T-helper 1 cell treated with Interleukin-12 subunit alpha and Interleukin-12 subunit beta and Interleukin-4 antibody, amounts not matched to agents 30 μg/mL and 1 μg/mL, for 36 hours (primary cell): ENCODE measurements around the gene CTNNB1.

ENCODE experiments used
- H3K27ac Mint-ChIP-seq: one replicate; pipeline ENCODE4 v1.8.0; 2021; ENCODE audit warnings: mild to moderate bottlenecking, mixed read lengths
- H3K27me3 Mint-ChIP-seq: one replicate; pipeline ENCODE4 v1.8.0; 2021; ENCODE audit warnings: low read depth, mixed read lengths
- H3K36me3 Mint-ChIP-seq: one replicate; pipeline ENCODE4 v1.8.0; 2021; ENCODE audit warnings: low read depth, mixed read lengths
- H3K4me1 Mint-ChIP-seq: one replicate; pipeline ENCODE4 v1.8.0; 2021; ENCODE audit warnings: low read depth, mixed read lengths
- H3K4me3 Mint-ChIP-seq: one replicate; pipeline ENCODE4 v1.8.0; 2021; ENCODE audit warnings: mild to moderate bottlenecking, moderate library complexity, mixed read lengths
- H3K9me3 Mint-ChIP-seq: one replicate; pipeline ENCODE4 v1.8.0; 2021; ENCODE audit warnings: mixed read lengths

The CTNNB1 gene

DNA sequence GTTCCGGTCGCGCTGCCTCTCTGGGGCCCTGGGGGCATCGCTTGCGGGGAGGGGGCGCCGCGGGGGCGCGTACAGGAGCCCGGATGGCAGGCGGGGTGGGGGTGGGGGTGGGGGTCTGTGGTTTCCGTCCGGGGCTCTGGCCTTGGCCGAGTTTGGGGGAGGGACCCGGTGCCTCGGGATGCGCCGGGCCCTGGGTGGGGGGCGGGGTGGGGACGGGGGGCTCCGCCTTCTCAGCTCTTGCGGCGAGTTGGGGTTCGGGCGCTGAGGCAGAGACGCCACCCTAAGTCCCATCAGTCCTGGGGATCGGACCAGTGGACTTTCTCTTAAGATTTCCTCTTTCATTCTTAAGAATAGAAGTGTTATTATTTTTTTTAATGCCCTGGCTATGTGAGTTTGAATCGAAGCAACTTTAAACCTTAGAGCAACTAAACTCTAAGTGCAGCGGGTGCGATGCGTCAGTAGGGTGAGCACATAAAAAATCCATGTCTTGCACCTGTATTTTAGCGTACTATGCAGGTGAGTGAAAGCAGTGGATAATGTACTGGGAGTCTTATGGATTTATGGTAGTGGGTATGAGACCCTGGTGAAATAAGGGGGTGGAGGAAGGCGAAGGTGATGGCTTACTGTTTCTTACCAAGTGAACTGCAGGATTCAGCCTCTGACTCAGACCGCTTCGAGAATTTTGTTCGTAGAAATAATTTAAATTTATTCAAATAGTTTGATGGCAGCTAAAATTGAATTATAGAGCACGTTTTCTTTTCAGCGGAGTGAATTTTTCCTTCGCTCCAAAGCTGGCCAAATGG is 762 bp downstream of the CTNNB1 start:
- peak overlapping the region; percentile 89 for H3K27ac Mint-ChIP-seq
- H3K4me1 Mint-ChIP-seq: peaks cover 37% of the 10 kb centered on the region
- H3K9me3 Mint-ChIP-seq: no peaks in the 10 kb centered on the region
- peaks cover 11% of the 10 kb centered on the region for H3K36me3 Mint-ChIP-seq
- H3K27me3 Mint-ChIP-seq: peaks cover 15% of the 10 kb centered on the region
- peak overlapping the region; percentile 96 for H3K4me3 Mint-ChIP-seq

DNA sequence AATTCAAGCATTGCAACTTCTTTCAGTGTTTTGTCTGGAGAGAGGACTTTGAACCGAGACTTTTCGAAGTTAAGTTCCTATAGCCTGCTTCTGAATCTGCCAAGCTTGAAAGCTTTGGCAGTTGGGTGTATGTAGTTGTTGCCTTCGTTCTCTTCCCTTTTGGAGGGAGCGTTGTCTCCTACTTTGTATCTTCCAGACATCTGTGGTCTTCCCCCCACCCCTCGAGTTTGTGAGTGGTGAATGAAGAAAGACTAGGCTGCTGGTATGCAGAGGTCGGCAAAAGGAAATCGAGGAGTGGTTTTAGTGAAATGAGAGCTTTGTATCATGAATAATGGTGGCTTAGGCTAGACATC is 1.3 kb downstream of the CTNNB1 start:
- peaks cover 37% of the 10 kb centered on the region for H3K4me1 Mint-ChIP-seq
- peaks cover 10% of the 10 kb centered on the region for H3K27me3 Mint-ChIP-seq
- H3K9me3 Mint-ChIP-seq: no peaks in the 10 kb centered on the region
- peak overlapping the region; percentile 89 for H3K27ac Mint-ChIP-seq
- peaks cover 11% of the 10 kb centered on the region for H3K36me3 Mint-ChIP-seq
- H3K4me3 Mint-ChIP-seq: peak overlapping the region; percentile 96

DNA sequence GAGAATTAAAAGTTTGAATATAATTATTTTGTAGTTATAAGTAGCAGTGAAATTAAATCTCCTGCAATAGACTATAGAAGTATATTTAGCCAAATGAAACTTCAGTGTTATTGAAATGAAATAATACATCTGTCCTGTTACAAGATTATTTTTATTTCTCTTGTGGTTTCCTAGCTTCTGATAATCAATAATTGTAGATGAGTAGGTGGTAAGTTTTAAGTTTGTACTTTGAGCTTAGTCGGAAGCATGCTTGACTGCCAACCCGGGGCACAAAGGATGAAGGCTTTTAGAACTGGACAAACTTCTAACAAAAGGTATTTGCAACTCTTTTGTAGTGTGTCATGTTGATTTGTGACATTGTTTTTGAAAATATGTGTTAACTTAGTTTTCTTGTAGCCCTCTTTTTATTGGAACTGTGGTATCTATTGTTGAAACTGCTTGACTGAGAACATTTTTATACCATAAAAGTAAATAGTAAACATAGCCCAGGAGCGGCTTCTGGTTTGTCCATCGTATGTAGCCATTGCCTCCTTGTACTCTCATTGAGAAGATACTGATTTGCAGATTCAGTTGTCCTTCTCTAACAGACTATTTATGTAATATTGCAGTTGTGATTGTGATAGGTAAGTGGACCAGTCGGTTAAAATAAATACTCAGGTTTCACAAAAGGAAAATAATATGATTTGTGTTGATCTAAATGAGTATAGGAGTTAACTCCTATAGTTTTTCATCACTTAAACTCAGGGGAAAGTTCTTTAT is 2.9 kb downstream of the CTNNB1 start:
- Mint-ChIP-seq H3K4me1 (peaks cover 42% of the 10 kb centered on the region), H3K4me3 (peak overlapping the region; percentile 73), H3K27me3 (no peaks in the 10 kb centered on the region), H3K9me3 (no peaks in the 10 kb centered on the region), H3K27ac (no peak overlapping the region), H3K36me3 (peaks cover 13% of the 10 kb centered on the region)

DNA sequence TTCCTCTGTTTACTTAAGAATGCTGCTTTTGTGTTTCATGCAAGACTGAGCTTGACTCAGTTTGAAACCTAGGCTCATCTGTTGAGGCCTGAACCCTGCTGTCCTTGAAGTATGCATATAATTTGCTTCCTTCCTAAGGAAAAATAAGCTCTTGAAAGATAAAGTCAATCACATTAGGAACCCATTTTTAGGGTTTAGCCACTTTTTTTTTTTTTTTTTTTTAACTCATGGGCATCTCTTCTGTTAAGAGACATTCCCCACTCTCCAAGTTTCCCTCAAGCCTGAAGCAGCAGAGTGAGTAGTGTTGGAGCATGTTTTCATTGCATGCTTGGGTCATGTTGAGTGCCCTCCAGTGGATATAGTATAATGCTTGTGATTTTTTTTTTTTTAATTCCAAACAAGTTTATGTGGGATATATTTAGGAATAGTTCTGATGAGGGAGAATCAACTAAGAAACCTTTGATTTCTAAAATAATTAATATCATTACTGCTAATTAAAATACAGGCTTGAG is 3.6 kb downstream of the CTNNB1 start:
- peaks cover 48% of the 10 kb centered on the region for H3K4me1 Mint-ChIP-seq
- no peak overlapping the region for H3K27ac Mint-ChIP-seq
- H3K27me3 Mint-ChIP-seq: no peaks in the 10 kb centered on the region
- H3K4me3 Mint-ChIP-seq: no peak overlapping the region
- H3K9me3 Mint-ChIP-seq: no peaks in the 10 kb centered on the region
- peaks cover 13% of the 10 kb centered on the region for H3K36me3 Mint-ChIP-seq

DNA sequence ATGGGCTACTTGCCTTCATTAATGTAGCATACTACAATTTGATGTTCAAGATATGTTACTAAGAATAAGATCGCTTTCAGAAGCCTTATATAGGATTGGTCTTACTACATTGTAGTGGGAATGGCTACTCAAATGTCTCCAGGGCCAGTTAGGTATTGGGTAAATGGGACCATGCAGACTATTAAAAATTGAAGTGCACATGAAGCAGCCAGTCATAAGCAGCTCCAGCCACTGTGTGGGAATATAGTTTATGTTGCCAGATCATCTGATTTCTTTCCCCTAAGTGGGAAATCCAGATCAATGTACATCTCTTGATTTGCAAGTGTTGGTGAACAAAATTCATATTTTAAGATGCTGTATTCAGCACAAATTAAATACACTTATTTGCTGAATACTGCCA is 5.1 kb downstream of the CTNNB1 start:
- Mint-ChIP-seq H3K27ac (no peak overlapping the region), H3K36me3 (peaks cover 20% of the 10 kb centered on the region), H3K27me3 (no peaks in the 10 kb centered on the region), H3K4me1 (peaks cover 56% of the 10 kb centered on the region), H3K4me3 (no peak overlapping the region), H3K9me3 (no peaks in the 10 kb centered on the region)

DNA sequence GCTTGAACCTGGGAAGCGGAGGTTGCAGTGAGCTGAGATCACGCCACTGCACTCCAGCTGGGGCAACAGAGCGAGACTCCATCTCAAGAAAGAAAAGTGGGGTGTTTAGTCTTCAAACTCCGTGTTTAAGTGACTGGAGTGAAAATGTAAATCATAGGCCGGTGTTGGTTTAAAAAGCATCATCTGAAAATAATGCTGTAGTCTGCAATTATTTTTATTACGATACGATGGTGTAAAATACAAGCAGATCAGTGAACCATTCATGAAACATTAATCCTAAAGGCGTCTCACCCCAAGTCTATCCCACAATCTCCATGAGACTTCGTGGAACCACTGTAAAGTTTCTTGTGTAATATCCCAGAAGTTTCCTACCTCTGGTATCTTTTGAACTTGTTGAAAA is 6.3 kb downstream of the CTNNB1 start:
- peaks cover 16% of the 10 kb centered on the region for H3K36me3 Mint-ChIP-seq
- H3K4me1 Mint-ChIP-seq: peaks cover 56% of the 10 kb centered on the region
- no peak overlapping the region for H3K27ac Mint-ChIP-seq
- no peak overlapping the region for H3K4me3 Mint-ChIP-seq
- H3K9me3 Mint-ChIP-seq: no peaks in the 10 kb centered on the region
- H3K27me3 Mint-ChIP-seq: no peaks in the 10 kb centered on the region

DNA sequence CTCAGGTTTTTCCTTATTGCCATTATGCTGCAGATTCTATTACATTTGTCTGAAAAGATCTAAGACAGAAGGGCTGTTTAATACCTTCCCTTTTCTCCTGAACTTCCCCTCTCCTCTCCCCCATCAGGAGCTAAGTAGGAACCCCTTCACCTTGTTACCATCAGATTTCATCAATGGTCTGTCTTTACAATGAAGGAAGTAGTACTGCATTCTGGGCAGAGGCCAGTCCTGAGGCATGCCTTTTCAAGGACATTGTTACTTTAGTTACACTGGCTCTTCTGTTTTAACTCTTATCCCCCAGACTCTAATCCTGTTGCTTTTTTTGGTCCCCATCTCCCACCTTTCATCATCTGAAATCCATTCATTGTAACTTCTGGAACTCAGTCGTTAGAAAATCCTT is 8.1 kb downstream of the CTNNB1 start:
- H3K9me3 Mint-ChIP-seq: no peaks in the 10 kb centered on the region
- no peak overlapping the region for H3K27ac Mint-ChIP-seq
- peaks cover 43% of the 10 kb centered on the region for H3K4me1 Mint-ChIP-seq
- no peaks in the 10 kb centered on the region for H3K27me3 Mint-ChIP-seq
- no peak overlapping the region for H3K4me3 Mint-ChIP-seq
- peaks cover 15% of the 10 kb centered on the region for H3K36me3 Mint-ChIP-seq

DNA sequence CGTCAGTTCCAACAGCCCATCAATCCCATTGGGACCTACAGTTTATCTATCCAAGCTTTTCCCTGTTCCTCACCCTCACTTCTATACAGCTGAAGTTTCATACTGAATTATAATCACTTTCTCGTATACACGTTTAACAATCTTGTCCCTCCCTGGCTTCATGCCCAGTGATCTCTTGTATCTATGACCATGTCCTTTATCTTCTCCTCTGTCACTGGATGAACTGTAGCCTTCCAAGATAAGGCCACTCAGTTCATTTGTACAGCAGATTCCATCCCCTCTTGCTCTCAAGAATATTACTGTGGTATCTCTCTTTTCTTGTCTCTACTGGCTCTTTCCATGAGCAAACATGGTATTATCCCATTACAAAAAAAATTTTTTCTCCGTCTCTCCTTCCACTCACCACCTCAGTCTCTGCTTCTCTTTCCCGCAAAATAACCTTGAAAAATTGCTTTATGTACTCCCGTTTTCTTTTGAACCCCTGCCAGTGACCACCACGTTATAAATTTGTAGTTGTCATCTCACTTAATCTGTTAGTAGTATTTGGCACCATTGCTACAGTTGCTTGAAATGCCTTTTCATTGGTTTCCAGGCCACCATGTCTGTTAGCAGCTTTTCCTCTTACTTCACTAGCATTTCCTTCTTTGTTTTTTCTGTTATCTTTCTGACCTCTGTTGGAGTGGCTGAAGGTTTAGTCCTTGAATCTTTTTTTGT is 9.4 kb downstream of the CTNNB1 start:
- no peaks in the 10 kb centered on the region for H3K27me3 Mint-ChIP-seq
- H3K4me3 Mint-ChIP-seq: no peak overlapping the region
- H3K4me1 Mint-ChIP-seq: peaks cover 45% of the 10 kb centered on the region
- no peak overlapping the region for H3K27ac Mint-ChIP-seq
- H3K9me3 Mint-ChIP-seq: no peaks in the 10 kb centered on the region
- H3K36me3 Mint-ChIP-seq: peaks cover 18% of the 10 kb centered on the region

DNA sequence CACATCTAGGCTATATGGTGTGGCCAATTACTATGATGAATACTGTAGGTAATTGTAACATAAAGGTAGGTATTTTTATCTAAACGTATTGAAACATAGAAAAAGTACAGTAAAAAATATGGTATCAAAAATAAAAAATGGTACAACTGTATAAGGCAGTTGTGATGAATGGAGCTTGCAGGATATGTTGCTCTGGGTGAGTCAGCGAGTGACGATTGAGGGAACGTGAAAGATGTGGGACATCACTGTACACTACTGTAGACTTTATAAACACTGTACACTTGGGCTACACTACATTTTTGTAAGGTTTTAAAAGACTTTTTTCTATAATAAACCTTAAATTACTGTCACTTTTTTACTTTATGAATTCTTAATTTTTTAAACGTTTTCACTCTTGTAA is 10.3 kb downstream of the CTNNB1 start:
- peaks cover 45% of the 10 kb centered on the region for H3K4me1 Mint-ChIP-seq

DNA sequence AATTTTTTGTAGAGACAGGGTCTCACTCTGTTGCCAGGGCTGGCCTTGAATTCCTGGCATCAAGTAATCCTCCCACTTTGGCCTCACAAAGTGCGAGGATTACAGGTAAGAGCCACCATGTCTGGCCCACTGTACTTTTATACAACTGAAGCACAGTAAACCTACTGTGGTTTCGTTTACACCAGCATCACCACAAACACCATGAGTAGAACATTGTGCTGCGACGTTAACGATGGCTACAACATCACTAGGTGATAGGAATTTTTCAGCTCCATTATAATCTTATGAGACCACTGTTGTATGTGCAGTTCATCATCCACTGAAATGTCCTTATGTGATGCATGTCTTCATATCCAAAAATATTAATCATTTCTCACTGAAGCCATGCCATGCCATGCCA is 11.7 kb downstream of the CTNNB1 start:
- Mint-ChIP-seq H3K27me3 (no peaks in the 10 kb centered on the region), H3K27ac (no peak overlapping the region), H3K36me3 (peaks cover 15% of the 10 kb centered on the region), H3K4me1 (peaks cover 47% of the 10 kb centered on the region), H3K4me3 (no peak overlapping the region), H3K9me3 (no peaks in the 10 kb centered on the region)

More for the DNA sequence above, 10.3 kb downstream of the CTNNB1 start:
- no peak overlapping the region for H3K27ac Mint-ChIP-seq
- H3K27me3 Mint-ChIP-seq: no peaks in the 10 kb centered on the region
- H3K36me3 Mint-ChIP-seq: peaks cover 17% of the 10 kb centered on the region
- H3K4me3 Mint-ChIP-seq: no peak overlapping the region
- no peaks in the 10 kb centered on the region for H3K9me3 Mint-ChIP-seq

DNA sequence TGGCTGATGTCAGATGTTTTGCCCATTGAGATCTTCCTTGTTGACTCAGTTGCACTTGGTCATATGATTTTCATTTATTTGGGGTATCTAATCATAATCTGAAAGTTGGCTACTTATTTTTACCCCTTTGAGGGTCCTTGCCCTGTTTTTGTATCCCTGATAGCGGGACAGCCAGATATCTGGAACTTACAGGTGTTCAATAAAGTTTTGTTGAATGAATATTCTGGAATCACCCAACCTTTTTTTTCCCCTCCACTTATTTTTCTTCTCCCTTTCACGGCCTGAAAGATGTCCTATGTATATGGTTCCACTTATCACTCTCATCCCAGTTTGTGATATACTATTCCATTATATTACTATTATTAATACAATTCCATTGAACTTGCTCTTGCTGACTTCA is 12.8 kb downstream of the CTNNB1 start:
- no peaks in the 10 kb centered on the region for H3K27me3 Mint-ChIP-seq
- H3K4me1 Mint-ChIP-seq: peaks cover 50% of the 10 kb centered on the region
- H3K27ac Mint-ChIP-seq: no peak overlapping the region
- no peaks in the 10 kb centered on the region for H3K9me3 Mint-ChIP-seq
- peaks cover 14% of the 10 kb centered on the region for H3K36me3 Mint-ChIP-seq
- H3K4me3 Mint-ChIP-seq: no peak overlapping the region

DNA sequence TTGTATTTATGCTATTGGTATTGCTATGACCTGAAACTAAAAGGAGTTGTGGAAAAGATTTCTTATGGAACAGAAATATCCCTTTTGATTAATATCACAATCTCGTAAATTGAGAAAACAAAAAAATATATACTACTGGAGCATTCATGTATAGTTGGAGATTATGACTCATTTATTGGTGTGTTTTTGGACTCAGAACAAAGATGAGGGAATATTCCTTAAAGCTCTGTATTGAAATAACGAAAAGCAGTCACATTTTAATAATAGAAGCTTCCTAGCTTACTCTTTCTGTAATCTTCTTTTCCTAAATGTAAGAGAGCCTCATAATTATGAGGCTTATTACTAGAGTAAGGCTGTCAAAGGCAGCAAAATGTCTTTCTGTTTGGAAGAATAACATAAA is 14.3 kb downstream of the CTNNB1 start:
- no peaks in the 10 kb centered on the region for H3K9me3 Mint-ChIP-seq
- H3K4me3 Mint-ChIP-seq: no peak overlapping the region

DNA sequence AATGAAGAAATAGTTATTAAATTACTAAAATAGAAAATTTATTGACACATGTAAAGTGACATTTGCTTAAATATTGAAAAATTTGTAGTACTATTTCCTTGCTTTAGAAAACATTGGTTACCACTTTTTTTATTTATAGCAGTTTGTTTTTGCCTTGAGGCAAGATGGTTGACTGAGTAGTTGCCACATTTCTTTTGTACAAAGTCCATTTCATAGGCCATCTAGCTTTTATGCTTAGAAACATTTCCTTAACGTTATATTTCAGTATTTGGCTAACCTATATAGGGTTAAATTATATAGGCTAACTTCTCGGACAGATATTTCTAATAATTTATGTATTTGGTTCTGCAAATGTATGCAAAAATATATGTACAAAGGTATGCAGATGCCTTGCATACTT is 17.1 kb downstream of the CTNNB1 start:
- H3K9me3 Mint-ChIP-seq: no peaks in the 10 kb centered on the region
- H3K27ac Mint-ChIP-seq: no peak overlapping the region
- H3K36me3 Mint-ChIP-seq: peaks cover 8% of the 10 kb centered on the region
- peaks cover 45% of the 10 kb centered on the region for H3K4me1 Mint-ChIP-seq
- H3K27me3 Mint-ChIP-seq: no peaks in the 10 kb centered on the region
- no peak overlapping the region for H3K4me3 Mint-ChIP-seq

More for the DNA sequence above, 14.3 kb downstream of the CTNNB1 start:
- H3K4me1 Mint-ChIP-seq: peaks cover 41% of the 10 kb centered on the region
- H3K27me3 Mint-ChIP-seq: no peaks in the 10 kb centered on the region
- H3K36me3 Mint-ChIP-seq: peaks cover 11% of the 10 kb centered on the region
- no peak overlapping the region for H3K27ac Mint-ChIP-seq

DNA sequence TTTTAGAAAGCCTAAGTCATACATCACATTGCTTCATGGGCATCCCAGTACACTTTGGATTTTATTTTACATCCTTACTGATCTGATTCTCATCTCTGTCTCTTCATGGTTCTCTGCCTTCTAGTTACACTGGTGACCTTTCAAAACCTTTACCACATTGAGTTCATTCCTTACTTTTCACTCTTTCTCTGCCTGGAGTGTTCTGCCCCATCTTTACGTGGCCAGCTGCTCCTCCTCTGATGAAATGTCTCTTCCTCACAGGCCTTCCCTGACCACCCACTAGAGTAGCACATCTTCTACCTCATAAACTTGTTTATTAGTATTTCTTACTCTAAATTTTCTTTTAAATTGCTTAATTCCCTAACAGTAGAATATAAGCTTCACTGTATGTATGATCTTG is 17.7 kb downstream of the CTNNB1 start:
- H3K27me3 Mint-ChIP-seq: no peaks in the 10 kb centered on the region
- peaks cover 48% of the 10 kb centered on the region for H3K4me1 Mint-ChIP-seq
- peaks cover 5% of the 10 kb centered on the region for H3K36me3 Mint-ChIP-seq
- no peak overlapping the region for H3K4me3 Mint-ChIP-seq
- no peak overlapping the region for H3K27ac Mint-ChIP-seq
- H3K9me3 Mint-ChIP-seq: no peaks in the 10 kb centered on the region
